Neural cell (in vitro differentiated cells): ENCODE data around the gene SLC23A1. TPM values are rescaled to one million over a fixed set of nuclear protein-coding genes. Genes with fewer than 3 reads are reported as not detected.

Source experiments
- H2AFZ ChIP-seq: fragments of 200-600, 300-800 bp; sonication (generic), shearing (Covaris generic); 2 replicates; pipeline ENCODE4 v1.6.0; 2014; ENCODE audit warnings: low read depth, mild to moderate bottlenecking, antibody characterized with exemption, low read length, moderate library complexity
- H3F3A ChIP-seq: fragments of 200-600 bp; shearing (Covaris generic); 2 replicates; pipeline ENCODE4 v1.6.1; 2016; ENCODE audit warnings: mild to moderate bottlenecking, moderate library complexity, mixed read lengths, antibody characterized with exemption, low read length; ENCODE audit not compliant: insufficient read depth, poor library complexity, severe bottlenecking
- H3K27ac ChIP-seq: fragments of 200-600, 300-800 bp; sonication (generic), shearing (Covaris generic); 2 replicates; pipeline ENCODE4 v1.5.1; 2014; ENCODE audit warnings: mild to moderate bottlenecking, low read length, moderate library complexity
- H3K27me3 ChIP-seq: fragments of 300-800, 200-600 bp; sonication (generic), shearing (Covaris generic); 2 replicates; pipeline ENCODE4 v1.6.0; 2014; ENCODE audit warnings: mild to moderate bottlenecking, low read depth, low read length, moderate library complexity; ENCODE audit not compliant: insufficient read depth
- H3K36me3 ChIP-seq: fragments of 300-800, 200-600 bp; sonication (generic), shearing (Covaris generic); 2 replicates; pipeline ENCODE4 v1.5.1; 2014; ENCODE audit warnings: mild to moderate bottlenecking, antibody characterized with exemption, low read length, moderate library complexity; ENCODE audit not compliant: insufficient read depth
- H3K4me2 ChIP-seq: fragments of 300-800, 200-600 bp; sonication (generic), shearing (Covaris generic); 2 replicates; pipeline ENCODE4 v1.6.0; 2014; ENCODE audit warnings: mild to moderate bottlenecking, low read length
- H3K4me3 ChIP-seq: fragments of 300-800, 200-600 bp; sonication (generic), shearing (Covaris generic); 2 replicates; pipeline ENCODE4 v1.5.1; 2014; ENCODE audit warnings: mild to moderate bottlenecking, low read length, moderate library complexity
- H3K79me2 ChIP-seq: fragments of 200-600 bp; shearing (Covaris generic); replicated peaks from 2 replicates; pipeline ENCODE4 v1.6.0; 2014; ENCODE audit warnings: mild to moderate bottlenecking, low read length, moderate library complexity; ENCODE audit not compliant: insufficient read depth
- H3K9ac ChIP-seq: fragments of 300-800, 200-600 bp; sonication (generic), shearing (Covaris generic); 2 replicates; pipeline ENCODE4 v1.6.1; 2016; ENCODE audit warnings: mild to moderate bottlenecking, low read length, mixed read lengths
- H3K9me2 ChIP-seq: fragments of 200-600 bp; shearing (Covaris generic); 2 replicates; pipeline ENCODE4 v1.6.1; 2016; ENCODE audit warnings: mild to moderate bottlenecking, low read length, mixed read lengths; ENCODE audit not compliant: insufficient read depth
- H3K9me3 ChIP-seq: fragments of 200-600, 300-800 bp; sonication (generic), shearing (Covaris generic); 2 replicates; pipeline ENCODE4 v1.6.1; 2016; ENCODE audit warnings: mild to moderate bottlenecking, mixed run types, low read length, moderate library complexity, mixed read lengths
- H4K20me1 ChIP-seq: fragments of 200-600 bp; shearing (Covaris generic); 2 replicates; pipeline ENCODE4 v1.6.1; 2016; ENCODE audit warnings: mild to moderate bottlenecking, mixed run types; ENCODE audit not compliant: insufficient read depth
- EP300 ChIP-seq: fragments of 450-650 bp; conservative IDR thresholded peaks from 2 replicates; pipeline ENCODE4 v1.6.1; 2014; ENCODE audit warnings: antibody characterized with exemption, mild to moderate bottlenecking, moderate library complexity; ENCODE audit not compliant: poor library complexity, severe bottlenecking
- EZH2 ChIP-seq: fragments of 200-600, 300-800 bp; shearing (Covaris generic), sonication (generic); IDR thresholded peaks from 2 replicates; pipeline ENCODE4 v1.6.1; 2014; ENCODE audit warnings: antibody characterized with exemption, low read length, borderline replicate concordance, mild to moderate bottlenecking; ENCODE audit not compliant: insufficient read depth, poor library complexity, severe bottlenecking
- MXI1 ChIP-seq: fragments of 450-650 bp; conservative IDR thresholded peaks from 2 replicates; pipeline ENCODE4 v1.6.1; 2014; ENCODE audit warnings: antibody characterized with exemption, mild to moderate bottlenecking; ENCODE audit not compliant: poor library complexity, severe bottlenecking
- POLR2AphosphoS5 ChIP-seq: IDR thresholded peaks from 2 replicates; pipeline ENCODE4 v1.6.1; 2012
- RAD21 ChIP-seq: fragments of 450-650 bp; conservative IDR thresholded peaks from 2 replicates; pipeline ENCODE4 v1.6.1; 2014; ENCODE audit warnings: antibody characterized with exemption, mild to moderate bottlenecking, moderate library complexity
- REST ChIP-seq: IDR thresholded peaks from 2 replicates; pipeline ENCODE4 v1.6.1; 2012; ENCODE audit warnings: borderline replicate concordance
- SMC3 ChIP-seq: fragments of 450-650 bp; conservative IDR thresholded peaks from 2 replicates; pipeline ENCODE4 v1.6.1; 2014; ENCODE audit warnings: antibody characterized with exemption, mild to moderate bottlenecking, moderate library complexity; ENCODE audit not compliant: poor library complexity
- TAF1 ChIP-seq: IDR thresholded peaks from 2 replicates; pipeline ENCODE4 v1.6.1; 2012; ENCODE audit warnings: low read depth
- polyA plus RNA-seq: library from polyadenylated mRNA; depleted of rRNA; stranded (reverse); fragments of >200 nt; gene quantifications from 2 replicates; pipeline ENCODE4 v1.2.3, GENCODE V29; 2014
- TF ChIP-seq, protein P1 (sequence below): fragments of 450-650 bp; IDR thresholded peaks from 2 replicates; pipeline ENCODE4 v1.5.1; 2014; ENCODE audit warnings: antibody characterized with exemption, mild to moderate bottlenecking, moderate library complexity; ENCODE audit not compliant: poor library complexity, severe bottlenecking

Gene SLC23A1
- polyA plus RNA-seq, 1 donor from 2014 or later: not detected

GRCh38 chr5:139374909-139375308, 8.2 kb downstream of the SLC23A1 start:
- H3K27me3 ChIP-seq: no peaks in the 10 kb centered on the region
- no peaks in the 10 kb centered on the region for H3F3A ChIP-seq
- peaks cover 4% of the 10 kb centered on the region for H3K36me3 ChIP-seq
- no peak overlapping the region for H3K4me3 ChIP-seq
- TF ChIP-seq EP300 (no peak), POLR2AphosphoS5 (peak; percentile 18), SMC3 (no peak), RAD21 (no peak)
- no peak overlapping the region for H2AFZ ChIP-seq
- no peaks in the 10 kb centered on the region for H4K20me1 ChIP-seq
- no peak overlapping the region for H3K27ac ChIP-seq
- no peak overlapping the region for H3K4me2 ChIP-seq
- H3K9me2 ChIP-seq: no peaks in the 10 kb centered on the region
- no peak overlapping the region for H3K9ac ChIP-seq
- no peaks in the 10 kb centered on the region for H3K79me2 ChIP-seq
- no peaks in the 10 kb centered on the region for H3K9me3 ChIP-seq

- Histone ChIP-seq H2AFZ (no peak overlapping the region), H3K36me3 (peaks cover 11% of the 10 kb centered on the region), H3K79me2 (no peaks in the 10 kb centered on the region), H3K4me3 (no peak overlapping the region), H3F3A (no peaks in the 10 kb centered on the region), H3K9ac (no peak overlapping the region), H4K20me1 (no peaks in the 10 kb centered on the region), H3K27me3 (no peaks in the 10 kb centered on the region), H3K9me2 (no peaks in the 10 kb centered on the region), H3K27ac (no peak overlapping the region), H3K9me3 (no peaks in the 10 kb centered on the region), H3K4me2 (no peak overlapping the region)
- TF ChIP-seq MXI1 (no peak), SMC3 (no peak)
These were observed 11.3 kb downstream of the SLC23A1 start for GRCh38 chr5:139371482-139372435.

DNA sequence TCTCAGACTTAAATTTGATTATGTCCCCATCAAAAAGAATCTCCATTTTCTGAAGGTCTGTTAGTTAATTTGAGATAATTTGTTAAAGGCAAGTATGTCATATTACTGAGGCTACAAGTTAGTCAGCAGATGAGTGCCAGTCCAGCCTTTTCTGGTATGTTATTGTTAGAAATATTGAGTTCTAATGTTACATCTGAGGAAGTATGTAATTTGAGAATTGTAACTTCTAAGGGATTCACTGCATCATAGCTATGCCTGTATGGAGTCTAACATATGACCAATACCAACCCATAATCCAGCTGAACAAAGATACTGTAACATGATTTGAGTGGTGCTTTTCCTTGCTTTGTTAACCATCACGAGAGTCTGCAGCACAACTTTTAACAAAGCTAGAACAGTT, 13.9 kb downstream of the SLC23A1 start:
- no peak overlapping the region for H3K4me2 ChIP-seq
- no peaks in the 10 kb centered on the region for H3K27me3 ChIP-seq
- no peak for TF ChIP-seq MXI1
- H3K9me3 ChIP-seq: no peaks in the 10 kb centered on the region
- no peak overlapping the region for H2AFZ ChIP-seq
- H3K36me3 ChIP-seq: peaks cover 16% of the 10 kb centered on the region
- no peak overlapping the region for H3K4me3 ChIP-seq
- H4K20me1 ChIP-seq: no peaks in the 10 kb centered on the region
- no peaks in the 10 kb centered on the region for H3F3A ChIP-seq
- H3K9ac ChIP-seq: no peak overlapping the region
- H3K9me2 ChIP-seq: no peaks in the 10 kb centered on the region
- no peaks in the 10 kb centered on the region for H3K79me2 ChIP-seq
- H3K27ac ChIP-seq: no peak overlapping the region

DNA sequence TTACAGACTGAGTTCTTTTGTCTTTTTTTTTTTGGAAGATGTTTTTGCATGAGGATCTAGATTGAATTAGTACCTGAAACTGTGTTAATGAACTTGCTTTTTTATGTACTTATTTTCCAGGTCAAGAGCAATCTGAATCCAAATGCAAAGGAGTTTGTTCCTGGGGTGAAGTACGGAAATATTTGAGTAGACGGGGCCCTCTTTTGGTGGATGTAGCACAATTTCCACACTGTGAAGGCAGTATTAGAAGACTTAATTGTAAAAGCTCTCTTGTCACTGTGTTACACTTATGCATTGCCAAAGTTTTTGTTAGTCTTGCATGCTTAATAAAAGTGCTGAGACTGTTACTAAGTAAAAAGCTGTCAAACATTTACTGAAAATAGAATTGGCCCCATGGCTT, 14.5 kb downstream of the SLC23A1 start:
- peaks cover 21% of the 10 kb centered on the region for H3K36me3 ChIP-seq
- TF ChIP-seq EZH2: no peak
- TF ChIP-seq POLR2AphosphoS5: no peak
- no peak for TF ChIP-seq TAF1
- TF ChIP-seq RAD21: no peak
- TF ChIP-seq SMC3: no peak
- TF ChIP-seq MXI1: no peak
- TF ChIP-seq, protein P1, sequence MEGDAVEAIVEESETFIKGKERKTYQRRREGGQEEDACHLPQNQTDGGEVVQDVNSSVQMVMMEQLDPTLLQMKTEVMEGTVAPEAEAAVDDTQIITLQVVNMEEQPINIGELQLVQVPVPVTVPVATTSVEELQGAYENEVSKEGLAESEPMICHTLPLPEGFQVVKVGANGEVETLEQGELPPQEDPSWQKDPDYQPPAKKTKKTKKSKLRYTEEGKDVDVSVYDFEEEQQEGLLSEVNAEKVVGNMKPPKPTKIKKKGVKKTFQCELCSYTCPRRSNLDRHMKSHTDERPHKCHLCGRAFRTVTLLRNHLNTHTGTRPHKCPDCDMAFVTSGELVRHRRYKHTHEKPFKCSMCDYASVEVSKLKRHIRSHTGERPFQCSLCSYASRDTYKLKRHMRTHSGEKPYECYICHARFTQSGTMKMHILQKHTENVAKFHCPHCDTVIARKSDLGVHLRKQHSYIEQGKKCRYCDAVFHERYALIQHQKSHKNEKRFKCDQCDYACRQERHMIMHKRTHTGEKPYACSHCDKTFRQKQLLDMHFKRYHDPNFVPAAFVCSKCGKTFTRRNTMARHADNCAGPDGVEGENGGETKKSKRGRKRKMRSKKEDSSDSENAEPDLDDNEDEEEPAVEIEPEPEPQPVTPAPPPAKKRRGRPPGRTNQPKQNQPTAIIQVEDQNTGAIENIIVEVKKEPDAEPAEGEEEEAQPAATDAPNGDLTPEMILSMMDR: no peak
- no peak for TF ChIP-seq REST
- TF ChIP-seq EP300: no peak

More for the DNA sequence above, 14.5 kb downstream of the SLC23A1 start:
- Histone ChIP-seq H4K20me1 (no peaks in the 10 kb centered on the region), H3K4me3 (no peak overlapping the region), H3K9me2 (no peaks in the 10 kb centered on the region), H3K27me3 (no peaks in the 10 kb centered on the region), H3F3A (no peaks in the 10 kb centered on the region), H3K9ac (no peak overlapping the region), H3K4me2 (no peak overlapping the region), H3K27ac (no peak overlapping the region), H3K9me3 (no peaks in the 10 kb centered on the region), H3K79me2 (no peaks in the 10 kb centered on the region), H2AFZ (no peak overlapping the region)
